Stimulated activated CD4-positive, alpha-beta T cell treated with anti-CD3 and anti-CD28 coated beads, Interleukin-12 subunit alpha, Interleukin-12 subunit beta, amount 100 ng/mL, for 24 hours (primary cell): ENCODE results near the gene SPTAN1.
"Not testable (repeated sequence)": the region's sequence is repeated elsewhere in the genome, so short reads cannot be mapped to it uniquely, and the experiment has no call there.

Experiments used
- DNase-seq, 2 experiments: peaks; one replicate each; pipeline ENCODE4 v3.0.0-alpha.2; 2020; ENCODE audit warnings: low read depth in 2 of 2

SPTAN1 gene

DNA sequence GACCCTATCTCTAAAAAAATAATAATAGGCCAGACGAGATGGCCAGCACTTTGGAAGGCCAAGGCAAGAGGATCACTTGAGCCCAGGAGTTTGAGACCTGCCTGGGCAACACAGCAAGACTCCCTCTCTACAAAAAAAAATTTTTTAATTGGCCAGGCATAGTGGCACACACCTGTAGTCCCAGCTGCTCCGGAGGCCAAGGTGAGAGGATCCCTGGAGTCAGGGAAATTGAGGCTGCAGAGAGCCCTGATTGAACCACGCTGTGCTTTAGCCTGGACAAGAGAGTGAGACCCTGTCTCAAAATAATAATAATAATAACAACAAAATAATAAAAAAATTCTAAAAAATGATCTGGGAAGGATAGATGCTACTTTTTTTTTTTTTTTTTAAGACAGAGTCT lies 105.4 kb downstream of the SPTAN1 start:
- DNase-seq, result no peak

DNA sequence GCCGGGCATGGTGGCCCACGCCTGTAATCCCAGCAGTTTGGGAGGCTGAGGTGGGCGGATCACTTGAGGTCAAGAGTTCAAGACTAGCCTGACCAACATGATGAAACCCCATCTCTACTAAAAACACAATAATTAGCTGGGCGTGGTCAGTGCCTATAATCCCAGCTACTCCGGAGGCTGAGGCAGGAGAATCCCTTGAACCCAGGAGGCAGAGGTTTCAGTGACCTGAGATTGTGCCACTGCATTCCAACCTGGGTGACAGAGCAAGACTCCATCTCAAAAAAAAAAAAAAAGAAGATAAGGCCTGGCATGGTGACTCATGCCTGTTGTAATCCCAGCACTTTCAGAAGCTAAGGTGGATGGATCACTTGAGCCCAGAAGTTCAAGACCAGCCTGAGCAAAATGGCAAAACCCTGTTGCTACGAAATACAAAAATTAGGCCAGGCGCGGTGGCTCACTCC lies 114.1 kb downstream of the SPTAN1 start:
- not testable (repeated sequence) for DNase-seq

DNA sequence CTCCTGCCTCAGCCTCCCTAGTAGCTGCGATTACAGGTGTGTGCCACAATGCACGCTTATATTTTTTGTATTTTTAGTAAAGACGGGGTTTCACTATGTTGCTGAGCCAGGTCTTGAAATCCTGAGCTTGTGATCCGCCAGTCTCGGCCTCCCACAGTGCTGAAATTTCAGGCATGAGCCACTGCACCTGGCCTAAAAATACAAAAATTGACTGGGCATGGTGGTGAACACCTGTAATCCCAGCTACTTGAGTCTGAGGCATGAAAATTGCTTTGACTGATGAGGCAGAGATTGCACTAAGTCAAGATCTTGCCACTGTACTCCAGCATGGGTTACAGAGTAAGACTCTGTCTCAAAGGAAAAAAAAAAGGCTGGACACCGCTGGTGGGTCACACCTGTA lies 117.4 kb downstream of the SPTAN1 start:
- no peak for DNase-seq

DNA sequence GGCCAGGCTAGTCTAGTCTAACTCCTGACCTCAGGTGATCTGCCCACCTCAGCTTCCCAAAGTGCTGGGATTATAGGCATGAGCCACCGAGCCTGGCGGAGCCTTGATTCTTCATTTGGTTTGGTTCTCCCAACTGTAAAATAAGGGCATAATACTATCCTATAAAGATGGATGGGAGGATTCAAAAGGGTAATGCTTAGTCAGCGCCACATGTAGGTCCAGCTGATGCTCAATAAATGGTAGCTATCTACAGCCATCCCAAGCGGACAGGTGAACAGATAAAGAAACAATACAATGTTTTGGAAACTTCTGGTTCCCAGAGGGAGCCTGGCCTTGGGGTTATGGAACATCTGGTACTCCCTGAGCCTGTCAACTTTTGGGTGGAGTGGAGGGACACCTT lies 123.0 kb downstream of the SPTAN1 start:
- DNase-seq, result no peak

DNA sequence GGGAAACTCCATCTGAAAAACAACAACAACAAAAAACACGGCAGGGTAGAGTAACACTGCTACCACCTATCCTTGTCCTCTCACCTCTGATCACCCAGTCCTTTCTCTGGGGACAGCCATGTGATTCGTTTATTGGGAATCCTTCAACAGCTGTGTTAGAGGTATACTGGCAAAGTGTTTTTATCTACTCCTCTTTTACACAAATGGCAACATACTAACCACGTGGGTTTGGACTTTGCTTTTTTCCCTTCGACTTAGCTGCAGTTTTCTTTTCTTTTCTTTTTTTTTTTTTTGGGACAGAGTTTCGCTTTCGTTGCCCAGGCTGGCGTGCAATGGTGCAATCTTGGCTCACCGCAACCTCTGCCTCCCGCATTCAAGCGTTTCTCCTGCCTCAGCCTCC lies 125.4 kb downstream of the SPTAN1 start:
- DNase-seq, result no peak
